HG02678 (cell line): ENCODE data around the gene DYRK1A.

Experiments used
- ATAC-seq: cut with Tn5 transposase; IDR thresholded peaks from one replicate; pipeline ENCODE4 v1.9.1; 2021; ENCODE audit warnings: mild to moderate bottlenecking, moderate library complexity; ENCODE audit not compliant: unreplicated experiment

The DYRK1A gene

DNA sequence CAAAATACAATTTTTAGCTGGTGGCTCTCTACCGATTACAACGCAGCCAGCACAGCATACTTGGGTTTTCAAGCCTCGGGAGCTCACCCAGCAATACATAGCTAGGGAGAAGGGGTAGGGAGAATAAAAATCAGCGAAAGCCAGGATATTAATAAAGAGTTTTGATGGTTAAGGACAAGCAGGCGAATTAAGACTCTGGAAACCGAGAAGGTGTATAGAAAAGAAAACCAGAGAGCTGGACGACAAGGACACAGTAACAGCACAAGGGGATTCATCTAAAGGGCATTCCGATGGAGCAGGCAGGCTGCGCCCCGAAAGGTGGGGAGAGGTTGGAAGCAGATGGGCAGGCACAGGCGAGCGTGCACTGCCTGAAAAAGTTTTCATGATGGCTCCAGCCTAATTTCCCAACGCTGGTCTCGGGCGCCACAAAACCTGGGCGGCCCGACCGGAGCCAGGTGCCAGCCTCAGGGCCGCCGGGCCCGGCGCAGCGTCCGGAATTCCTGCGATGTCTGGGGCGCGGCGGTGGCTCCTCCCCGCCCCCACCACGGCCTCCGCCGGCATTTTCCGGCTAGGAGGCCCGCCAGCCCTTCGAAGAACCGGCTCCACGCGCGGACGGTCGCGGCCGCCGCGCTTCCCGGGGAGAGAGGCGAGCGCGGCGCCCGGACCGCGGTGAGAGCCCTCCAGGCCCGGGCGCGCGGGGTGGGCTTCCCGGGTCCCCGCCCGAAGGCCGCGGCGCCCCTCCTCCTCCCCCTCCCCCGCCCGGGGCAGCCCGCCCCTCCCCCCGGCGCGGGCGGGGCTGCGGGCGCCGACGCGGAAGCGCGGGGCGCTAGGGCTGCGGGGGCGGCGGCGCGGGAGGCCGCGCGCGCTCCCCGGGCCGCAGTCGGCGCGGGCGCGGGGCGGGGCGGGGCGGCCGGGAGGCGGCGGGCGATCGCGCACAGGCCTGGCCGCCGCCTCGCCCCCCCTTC lies 774 bp upstream of the DYRK1A start:
- ATAC-seq, result peak; percentile 40

DNA sequence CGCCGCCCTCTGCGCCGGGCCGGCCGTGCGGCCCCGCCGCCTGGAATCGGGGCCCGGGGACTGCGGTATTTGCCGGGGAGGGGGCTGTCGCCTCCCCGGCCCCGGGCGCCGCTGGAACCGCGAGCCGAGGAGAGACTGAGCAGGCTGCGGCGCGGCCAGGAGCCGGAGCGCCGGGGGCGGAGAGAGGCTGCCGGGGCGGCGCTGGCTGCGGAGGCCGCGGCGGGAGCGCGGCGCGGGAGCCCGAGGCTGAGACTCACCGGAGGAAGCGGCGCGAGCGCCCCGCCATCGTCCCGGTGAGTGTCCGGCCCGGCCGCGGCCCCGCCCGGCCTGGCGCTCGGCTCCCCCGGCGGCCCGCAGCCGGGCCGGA lies 746 bp downstream of the DYRK1A start:
- ATAC-seq, result no peak

DNA sequence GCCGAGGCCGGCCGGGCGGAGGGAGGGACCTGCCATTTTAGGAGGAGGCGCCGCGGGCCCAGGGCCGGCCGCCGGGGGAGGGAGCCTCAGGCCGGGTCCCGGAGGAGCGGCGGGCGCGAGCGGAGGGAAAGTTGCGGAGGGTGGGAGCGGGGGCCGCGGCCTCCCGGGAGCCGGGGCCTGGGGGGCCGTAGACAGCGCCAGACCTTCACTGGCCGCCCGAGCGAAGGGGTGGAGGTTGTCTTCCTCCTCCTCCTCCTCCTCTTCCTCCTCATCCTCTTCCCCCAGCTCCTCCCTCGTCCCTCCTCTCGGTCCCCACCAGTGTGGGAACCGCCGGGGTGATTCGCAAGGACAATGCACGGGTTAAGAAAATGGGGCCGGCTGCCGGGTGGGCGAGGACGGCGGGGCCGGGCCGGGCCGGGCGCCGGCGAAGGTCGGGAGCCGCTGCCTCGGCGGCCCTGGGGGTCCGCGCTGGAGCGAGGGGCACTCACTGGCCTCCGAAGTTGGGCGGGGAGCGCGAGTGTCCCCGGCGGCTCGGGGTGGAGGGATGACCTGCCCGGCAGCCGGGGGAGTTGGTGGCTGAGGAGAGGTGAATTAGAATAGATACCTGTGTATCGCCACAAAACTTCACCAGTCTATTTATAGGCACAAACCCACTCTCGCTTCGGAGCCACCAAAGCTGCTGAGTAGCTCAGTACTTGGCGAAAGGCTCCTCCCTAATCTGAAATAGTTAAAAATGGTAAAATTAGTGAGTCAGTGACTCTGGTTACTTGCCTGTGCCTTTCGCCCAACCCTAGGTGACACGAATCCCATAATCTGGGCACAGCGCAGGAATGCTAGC lies 1.3 kb downstream of the DYRK1A start:
- ATAC-seq, result no peak

DNA sequence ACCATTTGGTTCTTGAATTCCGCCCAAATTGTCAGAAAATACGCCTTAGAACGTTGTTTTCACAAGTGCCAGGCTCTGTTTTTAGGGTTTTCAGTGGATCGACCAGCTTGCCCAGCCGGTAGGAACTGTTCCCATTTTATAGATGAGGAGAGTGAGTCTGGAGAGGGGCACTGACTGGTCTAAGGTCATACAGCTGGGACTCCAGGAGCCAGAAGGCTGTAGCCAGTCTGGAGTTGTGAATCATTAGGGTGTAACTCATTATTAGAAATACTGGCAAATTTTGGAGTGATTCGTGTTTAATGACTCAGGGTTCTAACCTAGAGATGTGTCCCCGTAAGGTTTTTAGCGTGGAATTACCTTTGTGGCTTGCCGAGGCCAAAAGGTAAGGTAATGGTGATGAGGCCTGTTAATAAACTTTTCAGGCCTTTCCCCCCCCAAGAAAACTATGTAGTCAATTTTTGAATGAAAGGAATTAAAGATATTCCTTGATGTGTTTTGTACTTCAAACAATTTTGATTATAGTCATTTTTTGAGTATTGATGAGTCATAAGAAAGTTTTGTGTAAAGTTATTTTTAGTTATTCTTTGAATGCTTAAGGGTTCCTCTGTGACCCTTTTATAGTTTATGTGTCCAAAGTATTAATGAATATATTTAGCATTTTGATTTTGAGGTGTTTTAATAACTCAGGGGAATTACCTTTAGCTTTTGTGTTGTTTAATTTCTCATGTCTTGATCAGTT lies 2.1 kb downstream of the DYRK1A start:
- no peak for ATAC-seq

DNA sequence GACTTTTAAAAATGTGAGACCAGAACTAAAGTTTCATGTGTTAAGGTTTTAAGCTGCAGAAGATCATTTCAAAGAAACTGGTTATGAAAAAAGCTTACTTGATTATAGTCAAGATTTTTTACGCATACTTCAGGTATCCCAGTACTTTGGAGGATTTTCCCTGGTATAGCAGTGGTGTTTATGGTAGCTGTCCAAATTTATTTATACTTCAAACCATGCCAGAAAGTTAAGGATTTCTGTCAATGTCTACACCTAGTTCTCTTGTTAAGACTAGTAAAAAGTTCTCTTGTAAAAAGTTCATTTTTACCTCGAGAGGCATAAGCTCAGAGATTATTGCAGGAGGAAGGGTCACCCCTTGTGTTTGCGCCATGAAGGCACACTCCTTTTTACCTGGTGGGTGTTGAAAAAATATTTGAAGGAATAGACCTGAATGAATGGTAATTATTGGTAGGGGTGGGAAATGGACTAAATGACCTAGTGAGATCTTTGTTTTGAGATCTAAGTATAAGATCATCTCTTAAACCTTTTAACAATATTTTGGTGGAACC lies 2.8 kb downstream of the DYRK1A start:
- no peak for ATAC-seq

DNA sequence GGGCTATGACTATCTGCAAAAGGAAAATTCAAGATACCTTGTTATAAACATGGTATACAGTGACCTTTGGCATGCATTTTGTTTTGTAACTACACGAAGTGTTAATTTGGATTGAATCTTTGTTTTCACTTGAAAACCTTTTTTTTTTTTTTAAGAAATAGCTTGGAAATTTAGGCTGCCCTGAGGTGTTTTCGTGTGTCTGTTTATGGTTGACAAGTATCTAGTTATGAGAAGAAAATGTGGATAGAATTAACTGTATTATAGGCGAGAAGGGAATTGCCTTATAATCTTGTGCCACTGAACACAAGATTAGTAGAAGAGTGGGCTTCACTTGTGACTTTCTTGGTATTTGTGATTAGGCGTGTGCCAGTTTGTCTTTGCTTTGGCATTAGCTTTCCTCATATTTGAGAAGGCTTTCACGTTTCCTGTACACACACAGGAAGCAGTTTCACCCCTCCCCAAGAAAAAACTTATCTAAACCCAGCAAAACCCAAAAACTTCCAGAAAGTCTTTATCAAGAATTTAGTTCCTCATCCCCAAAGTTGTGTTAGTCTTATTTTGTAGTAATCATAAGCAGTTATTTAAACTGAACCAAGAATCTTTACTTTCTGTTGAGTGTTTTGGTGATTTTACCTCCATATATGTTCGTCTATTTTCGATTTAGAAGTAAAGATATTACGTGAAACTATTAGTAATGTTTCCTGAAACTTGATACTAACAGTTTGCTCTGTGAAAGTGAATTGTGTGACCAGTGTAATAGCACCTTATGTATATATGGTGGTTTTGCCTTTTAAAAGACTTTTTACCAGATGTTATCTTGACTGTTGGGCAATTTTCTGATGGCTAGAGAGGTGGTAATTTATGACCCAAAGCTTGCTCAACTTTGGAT lies 3.8 kb downstream of the DYRK1A start:
- no peak for ATAC-seq

DNA sequence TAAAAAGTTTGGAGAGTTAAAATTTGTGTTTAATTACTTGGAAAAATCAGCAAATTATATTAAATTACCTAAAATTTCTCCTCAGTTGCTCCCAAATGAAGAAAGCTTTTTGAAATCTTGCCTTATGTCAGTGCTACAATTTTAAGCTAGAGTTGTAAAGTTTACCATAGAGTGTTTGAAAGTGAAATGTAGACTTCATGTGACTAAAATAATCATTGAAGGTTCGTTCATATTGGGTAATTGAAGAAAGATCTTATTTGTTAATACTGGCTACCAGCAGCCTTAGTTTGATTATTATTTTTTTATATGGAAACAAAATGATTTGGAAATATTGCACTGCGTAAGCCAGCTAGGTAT lies 4.4 kb downstream of the DYRK1A start:
- ATAC-seq, result no peak

DNA sequence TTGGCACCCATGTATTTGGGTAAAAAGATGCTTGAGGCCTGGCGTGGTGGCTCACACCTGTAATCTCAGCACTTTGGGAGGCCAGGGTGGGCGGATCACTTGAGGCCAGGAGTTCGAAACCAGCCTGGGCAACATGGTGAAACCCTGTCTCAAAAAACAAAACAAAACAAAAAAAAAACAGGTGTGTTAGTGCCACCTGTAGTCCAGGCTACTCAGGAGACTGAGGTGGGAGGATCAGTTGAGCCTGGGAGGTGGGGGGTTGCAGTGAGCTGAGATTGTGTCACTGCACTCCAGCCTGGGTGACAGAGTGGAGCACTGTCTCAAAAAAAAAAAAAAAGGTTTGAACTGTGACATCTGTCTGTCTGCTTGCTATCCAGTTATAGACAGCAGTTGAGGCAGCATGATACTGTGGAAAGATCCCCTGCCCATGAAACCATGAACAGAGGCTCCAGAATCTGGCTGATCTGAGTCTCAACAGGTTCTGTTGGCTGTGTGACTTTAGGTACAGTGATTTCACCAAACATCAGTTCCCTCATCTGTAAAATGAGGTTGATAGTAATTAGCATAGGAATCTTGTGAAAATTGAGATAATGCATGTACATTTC lies 5.7 kb downstream of the DYRK1A start:
- no peak for ATAC-seq

DNA sequence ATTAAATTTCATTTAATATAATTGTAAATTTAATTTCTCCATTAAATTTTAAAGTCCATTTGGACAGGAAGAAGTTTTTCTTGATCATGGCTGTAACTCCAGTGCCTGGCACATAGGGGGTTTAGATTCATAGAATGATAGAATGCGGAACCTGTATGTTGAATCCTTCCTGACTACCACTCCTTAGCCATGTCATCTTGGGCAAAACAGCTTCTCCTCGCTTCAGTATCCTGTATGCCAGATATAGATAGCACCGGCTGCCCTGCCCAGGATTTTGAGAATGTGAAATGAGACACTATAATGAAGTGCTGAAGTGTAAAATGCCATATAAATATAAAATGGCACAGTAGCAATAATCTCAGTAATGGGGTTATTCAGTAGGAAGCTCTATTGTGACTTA lies 6.4 kb downstream of the DYRK1A start:
- ATAC-seq, result no peak

DNA sequence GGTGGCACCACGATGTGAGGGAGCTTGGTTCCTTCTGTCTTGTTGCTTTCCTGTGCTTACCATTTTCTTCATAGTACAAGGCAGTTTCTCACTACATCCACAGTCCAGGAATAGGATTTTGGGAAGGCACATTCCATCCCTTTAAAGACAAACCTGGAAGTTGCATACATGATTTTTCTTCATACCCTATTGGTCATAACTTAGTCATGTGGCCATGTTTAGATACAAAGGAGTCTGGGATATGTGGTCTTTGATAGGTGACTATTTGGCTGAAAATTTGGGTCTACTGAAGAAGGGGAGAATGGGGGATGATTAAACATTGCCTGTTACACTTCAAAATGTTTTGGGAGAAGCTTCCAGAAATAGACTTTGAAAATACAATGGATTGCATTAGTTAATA lies 7.0 kb downstream of the DYRK1A start:
- ATAC-seq, result no peak

DNA sequence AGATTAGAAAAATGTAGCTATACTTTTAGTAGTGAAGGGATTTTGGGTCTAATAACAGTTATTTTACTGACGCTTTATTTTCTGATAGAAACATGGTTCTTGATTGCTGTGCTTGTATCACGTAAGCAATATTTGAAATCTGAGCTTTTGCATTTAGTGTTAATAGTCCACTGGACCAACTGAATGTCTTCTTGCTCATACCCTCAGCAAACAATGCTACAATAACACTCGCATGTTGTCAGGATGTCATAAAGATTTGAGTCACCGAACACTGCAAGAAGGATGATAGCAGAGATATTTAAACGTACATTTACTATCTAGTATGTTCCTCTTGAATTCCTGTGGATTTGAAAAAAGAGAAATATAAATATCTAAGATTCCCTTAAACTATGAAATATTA lies 7.5 kb downstream of the DYRK1A start:
- no peak for ATAC-seq

DNA sequence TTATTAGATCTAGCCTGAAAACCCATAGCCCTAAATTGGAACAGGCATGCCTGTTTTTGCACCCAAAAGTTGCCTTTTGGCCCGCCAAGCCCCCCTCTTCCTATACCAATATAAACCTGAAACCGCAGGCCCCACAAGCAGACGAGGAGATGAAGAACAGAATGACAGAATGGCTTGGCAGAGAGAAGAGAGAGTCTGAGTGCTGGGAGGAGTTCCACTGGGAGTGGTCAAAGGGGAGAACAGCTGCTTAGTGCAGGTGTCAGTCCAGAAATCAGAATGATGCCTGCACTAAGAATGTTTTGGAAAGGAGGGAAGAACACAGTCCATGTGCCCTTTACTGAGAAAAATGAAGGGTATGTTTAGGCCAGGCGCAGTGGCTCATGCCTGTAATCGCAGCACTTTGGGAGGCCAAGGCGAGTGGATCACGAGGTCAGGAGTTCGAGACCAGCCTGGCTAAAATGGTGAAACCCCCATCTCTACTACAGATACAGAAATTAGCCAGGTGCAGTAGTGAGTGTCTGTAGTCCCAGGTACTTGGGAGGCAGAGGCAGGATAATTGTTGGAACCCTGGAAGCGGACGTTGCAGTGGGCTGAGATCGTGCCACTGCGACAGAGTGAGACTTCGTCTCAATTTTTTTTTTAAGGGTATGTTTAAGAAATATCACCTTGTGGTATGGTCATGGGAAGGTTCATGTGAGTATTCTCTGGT lies 9.4 kb downstream of the DYRK1A start:
- ATAC-seq, result no peak

DNA sequence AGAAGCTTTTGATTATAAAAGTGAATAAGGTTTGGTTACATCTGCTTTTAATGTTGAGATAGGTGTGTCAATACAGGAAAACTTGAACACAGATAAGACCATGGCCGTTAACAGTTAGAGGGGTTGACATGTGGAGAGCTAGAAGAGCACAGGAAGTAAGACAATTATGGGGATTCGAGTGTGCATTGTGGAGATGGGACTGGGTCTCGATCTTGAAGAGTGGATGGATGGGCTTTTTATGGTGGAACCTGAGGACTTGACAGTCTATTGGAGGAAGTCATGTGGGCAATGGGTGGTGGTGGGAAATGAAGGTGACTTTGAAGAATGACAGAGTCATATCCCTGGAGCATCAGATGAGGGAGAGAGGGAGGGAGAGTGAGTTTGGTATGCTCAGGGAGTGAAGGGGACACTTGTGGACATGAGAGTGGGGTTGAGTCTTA lies 12.1 kb downstream of the DYRK1A start:
- ATAC-seq, result no peak

DNA sequence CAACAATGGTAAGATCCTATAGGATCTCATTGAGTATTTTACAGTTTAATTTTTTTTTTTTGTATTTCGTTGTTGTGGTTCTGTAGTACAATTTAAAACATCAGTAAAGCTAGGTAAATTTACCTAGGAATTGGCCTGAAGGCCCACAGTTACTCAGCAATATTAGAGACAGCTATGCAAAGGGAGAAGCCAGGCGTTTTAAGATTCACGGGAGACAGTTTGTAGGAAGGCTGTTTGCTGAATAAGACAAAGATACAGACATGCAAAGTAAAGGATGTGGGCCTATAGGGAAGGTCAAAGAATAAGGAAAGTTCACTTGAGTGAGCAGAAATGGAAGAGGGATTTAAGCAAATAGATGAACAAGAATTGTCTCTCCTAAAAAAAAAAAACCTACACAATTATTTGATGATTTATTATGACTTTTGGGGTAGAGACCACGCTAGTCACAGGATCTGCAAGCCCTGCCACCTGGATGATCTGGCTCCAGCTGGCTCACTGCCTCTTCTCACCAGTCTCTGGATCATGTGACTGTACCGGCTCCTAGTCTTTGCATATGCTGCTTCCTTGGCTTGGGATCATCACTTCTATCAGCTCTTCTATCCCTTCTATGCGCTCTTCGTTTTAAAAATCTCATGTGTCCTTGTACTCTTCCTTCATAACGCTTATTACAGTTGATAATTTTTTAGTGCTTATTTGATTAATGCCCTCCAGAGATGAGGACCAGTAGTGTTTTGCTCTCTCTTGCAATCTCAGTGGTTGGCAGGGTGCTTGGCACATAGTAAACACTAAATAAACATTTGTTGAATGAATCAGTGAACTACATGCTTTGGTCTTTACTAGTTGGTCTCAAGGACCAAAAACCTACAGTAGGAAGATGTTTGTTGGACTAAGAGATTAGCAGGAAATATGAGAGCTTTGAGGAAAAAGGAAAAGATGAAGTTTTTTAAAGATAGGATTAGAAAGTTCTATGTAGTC lies 14.1 kb downstream of the DYRK1A start:
- no peak for ATAC-seq

DNA sequence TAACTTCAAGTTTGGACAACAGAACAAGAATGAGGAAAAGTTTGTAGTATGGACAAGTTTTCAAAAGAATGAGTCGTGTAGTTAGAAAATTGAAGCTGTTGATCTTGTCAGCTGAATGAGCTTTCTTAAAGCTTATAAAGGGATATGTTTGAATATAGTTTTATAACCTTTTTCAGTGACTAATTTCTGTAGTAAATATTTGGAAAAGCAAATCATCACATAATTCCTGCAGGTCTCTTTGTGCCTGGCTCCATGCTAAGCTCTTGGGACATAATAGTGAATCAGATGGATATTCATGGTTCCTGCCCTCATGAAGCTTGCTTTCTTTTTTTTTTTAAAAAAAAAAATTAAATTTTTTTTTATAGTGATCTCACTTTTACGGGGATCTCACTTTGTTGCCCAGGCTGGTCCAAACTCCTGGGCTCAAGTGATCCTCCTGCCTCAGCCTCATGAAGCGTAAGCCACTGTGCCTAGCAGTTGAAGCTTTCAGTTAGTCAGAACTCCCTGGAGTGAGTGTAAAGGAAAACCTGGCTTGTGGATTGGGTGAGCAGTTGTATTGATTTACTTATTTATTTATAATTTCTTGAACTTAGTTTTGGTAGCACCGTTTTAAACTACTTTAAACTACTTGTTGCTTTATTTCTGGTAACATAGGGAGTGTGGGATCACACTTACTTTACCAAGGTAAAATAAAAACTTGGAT lies 15.5 kb downstream of the DYRK1A start:
- ATAC-seq, result no peak

DNA sequence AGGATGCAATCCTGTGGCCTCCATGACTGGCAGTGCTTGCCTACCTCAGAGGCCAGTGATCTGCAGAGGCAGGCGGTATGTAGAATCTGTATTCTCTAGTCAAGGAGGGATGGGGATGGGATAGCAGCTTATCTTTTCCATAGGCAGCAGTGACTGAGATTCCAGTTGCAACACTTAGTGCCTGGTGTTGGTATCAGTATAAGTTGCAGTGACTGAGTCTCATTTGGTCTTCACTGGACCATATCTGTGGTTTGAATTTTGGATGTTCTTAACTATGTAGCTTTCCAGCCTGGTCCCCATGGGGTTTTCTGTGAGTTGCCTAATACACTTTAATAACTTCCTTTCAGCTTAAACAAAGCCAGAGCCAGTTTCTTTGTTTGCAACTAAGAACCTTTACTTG lies 16.5 kb downstream of the DYRK1A start:
- ATAC-seq, result no peak

DNA sequence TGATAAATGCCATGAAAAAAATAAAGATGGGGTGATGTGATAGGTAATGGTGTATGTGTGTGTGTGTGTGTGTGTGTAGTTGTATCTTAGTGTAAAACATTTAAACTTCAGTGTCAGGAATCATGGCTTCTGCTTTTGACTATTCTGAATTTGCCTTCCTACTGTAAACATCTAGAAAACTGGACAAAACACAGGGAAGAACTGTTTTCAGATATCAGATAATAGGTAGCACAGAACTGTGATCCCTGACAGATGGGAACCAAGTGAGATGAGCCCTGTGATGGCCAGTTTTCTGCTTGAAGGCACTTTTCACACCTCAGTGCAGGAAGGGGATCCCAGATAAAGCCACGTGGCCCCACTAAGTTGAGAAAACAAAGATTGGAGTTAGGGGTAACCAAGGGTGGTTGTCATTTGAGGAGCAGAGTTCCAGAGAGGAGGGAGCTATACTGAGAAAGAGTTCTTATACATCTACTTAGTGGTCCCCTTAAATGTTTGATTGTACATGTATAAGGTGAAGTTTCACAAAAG lies 17.3 kb downstream of the DYRK1A start:
- no peak for ATAC-seq
